ENCODE results near the gene ZBTB48.
"Not testable (repeated sequence)": the region's sequence is repeated elsewhere in the genome, so short reads cannot be mapped to it uniquely, and the experiment has no call there.

ZBTB48 gene

DNA sequence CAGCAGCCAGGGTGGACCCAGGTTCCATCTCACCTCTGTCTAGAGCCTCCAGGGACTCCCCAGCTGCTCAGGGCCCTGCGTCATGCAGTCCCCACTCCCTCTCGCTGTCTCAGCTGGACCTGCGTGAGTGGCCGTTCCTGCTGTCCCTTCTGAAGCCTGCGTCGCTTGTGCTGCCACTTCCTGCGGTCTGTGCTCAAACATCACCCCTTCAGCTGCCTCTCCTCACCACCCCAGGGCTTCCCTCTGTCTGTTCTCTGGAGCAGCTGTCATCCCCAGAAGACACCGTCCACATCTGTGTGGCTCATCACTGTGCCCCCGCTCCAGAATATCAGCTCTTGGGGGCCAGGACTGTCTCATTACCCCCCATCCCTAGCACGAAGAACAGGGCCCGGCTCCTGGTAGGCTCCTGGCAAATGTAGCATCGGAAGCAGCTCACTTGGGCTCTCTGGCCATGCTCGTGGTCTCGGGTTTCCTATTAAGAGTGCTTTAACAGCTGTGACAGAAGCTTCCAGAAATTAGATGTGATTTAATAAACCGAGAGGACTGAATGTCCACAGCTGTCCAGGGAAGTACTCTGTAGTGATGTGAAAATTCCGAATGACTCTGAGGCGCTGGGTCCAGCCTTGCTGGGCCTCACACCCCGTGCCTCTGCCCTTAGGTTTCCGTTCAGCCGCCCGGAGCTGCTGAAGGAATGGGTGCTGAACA, 48.2 kb downstream of the ZBTB48 start:
- no peak for TF ChIP-seq JUND (IDR thresholded peaks at IDR 0.05; ENCODE audit: low read depth)
- no peak for DNase-seq (ENCODE audit: low read depth in 1 of 2, low spot score in 1 of 2)
- in situ Hi-C loops (cut with HindIII; ENCODE audit: low pct_unique_long_range_greater_than_20kb, low sequenced_read_pairs) = no loop called here

DNA sequence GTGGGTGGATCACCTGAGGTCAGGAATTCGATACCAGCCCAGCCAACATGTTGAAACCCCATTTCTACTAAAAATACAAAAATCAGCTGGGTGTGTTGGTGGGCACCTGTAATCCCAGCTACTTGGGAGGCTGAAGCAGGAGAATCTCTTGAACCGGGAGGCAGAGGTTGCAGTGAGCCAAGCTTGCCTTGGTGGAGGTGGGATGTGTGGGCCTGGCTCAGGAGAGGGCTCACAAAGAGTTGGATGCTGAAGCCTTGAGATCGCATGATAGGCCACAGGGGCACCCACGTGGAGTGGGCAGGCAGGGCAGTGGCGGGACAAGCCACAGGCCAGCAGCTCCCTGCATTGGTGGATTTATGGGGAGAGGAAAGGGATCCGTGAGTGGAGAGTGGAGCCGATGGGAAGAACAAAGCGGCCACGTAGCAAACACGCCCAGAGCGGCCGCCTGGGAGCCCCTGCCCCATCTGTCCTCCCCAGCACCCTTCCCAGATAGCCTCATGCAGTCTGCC, 49.2 kb downstream of the ZBTB48 start:
- DNase-seq (ENCODE audit: low read depth in 1 of 2, low spot score in 1 of 2) = no peak
- no peak for TF ChIP-seq JUND (IDR thresholded peaks at IDR 0.05; ENCODE audit: low read depth)
- in situ Hi-C loops (cut with HindIII; ENCODE audit: low pct_unique_long_range_greater_than_20kb, low sequenced_read_pairs) = no loop called here

DNA sequence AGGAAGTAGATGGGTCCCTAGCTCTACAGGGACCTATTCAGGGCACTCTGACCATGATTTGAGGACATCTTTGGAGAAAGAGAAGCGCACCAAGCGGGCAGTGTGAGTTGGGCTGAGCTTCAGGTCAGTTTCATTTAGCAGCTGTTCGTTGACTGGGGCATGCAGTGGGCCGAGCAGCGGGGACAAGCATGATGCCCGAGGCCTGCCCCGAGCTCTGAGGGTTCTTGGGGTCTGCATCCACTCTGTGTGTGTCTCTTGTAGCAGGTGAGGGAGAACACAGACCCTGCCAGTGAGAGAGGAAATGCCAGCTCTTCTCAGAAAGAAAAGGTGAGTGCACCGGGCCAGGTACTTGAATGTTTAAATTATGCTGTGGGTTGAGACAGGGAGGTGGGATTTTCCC, 50.2 kb downstream of the ZBTB48 start:
- no peak for DNase-seq (ENCODE audit: low read depth in 1 of 2, low spot score in 1 of 2)
- no peak for TF ChIP-seq JUND (IDR thresholded peaks at IDR 0.05; ENCODE audit: low read depth)
- in situ Hi-C loops (cut with HindIII; ENCODE audit: low pct_unique_long_range_greater_than_20kb, low sequenced_read_pairs) = no loop called here

DNA sequence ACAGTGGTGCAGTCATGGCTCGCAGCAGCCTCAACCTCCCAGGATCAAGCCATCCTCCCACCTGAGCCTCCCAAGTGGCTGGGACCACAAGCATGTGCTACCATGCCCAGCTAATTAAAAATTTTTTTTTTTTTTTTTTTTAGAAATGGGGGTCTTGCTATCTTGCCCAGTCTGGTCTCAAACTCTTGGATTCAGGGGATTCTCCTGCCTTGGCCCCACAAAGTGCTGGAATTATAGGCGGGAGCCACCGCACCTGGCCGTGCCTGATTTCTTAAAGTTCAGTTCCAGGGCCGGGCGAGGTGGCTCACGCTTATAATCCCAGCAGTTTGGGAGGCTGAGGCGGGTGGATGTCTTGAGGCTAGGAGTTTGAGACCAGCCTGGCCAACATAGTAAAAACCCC, 51.3 kb downstream of the ZBTB48 start:
- in situ Hi-C loops (cut with HindIII; ENCODE audit: low pct_unique_long_range_greater_than_20kb, low sequenced_read_pairs) = no loop called here
- no peak for DNase-seq (ENCODE audit: low read depth in 1 of 2, low spot score in 1 of 2)
- no peak for TF ChIP-seq JUND (IDR thresholded peaks at IDR 0.05; ENCODE audit: low read depth)

DNA sequence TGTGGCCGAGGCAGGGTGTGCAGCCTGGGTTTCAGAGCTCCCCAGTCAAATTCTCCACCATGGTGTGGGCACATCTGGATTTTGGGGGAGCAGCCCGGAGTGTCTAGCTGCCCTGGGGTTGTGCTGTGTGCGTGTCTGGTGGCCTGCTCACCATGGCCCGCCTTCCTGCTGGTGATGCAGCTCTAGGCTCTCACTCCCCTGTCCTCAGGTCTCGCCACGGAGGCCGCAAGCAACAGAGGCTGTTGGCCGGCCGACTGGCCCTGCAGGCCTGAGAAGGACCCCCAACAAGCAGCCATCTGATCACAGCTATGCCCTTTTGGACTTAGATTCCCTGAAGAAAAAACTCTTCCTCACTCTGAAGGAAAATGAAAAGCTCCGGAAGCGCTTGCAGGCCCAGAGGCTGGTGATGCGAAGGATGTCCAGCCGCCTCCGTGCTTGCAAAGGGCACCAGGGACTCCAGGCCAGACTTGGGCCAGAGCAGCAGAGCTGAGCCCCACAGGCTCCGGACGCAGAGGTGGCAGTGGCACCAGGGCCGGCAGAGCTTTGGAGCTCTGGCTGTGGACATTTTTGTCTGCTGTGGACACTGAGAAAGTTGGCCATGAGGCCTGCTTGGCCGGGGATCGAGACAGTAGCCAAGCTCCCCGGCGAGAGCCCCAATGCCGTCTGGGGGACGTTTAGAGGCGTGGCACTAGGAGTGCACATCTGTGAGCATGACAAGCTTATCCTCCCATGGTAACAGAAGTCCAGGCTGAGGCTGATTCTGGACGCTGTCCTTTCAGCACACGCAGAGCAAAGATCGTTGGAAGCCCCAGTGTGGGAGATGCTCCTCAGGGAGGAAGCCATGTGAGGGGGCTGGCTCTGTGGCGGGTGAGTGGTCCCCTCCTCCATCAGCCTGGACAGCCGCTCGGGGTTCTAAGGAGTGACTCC, 53.1 kb downstream of the ZBTB48 start:
- no peak for DNase-seq (ENCODE audit: low read depth in 1 of 2, low spot score in 1 of 2)
- in situ Hi-C loops (cut with HindIII; ENCODE audit: low pct_unique_long_range_greater_than_20kb, low sequenced_read_pairs) = no loop called here
- no peak for TF ChIP-seq JUND (IDR thresholded peaks at IDR 0.05; ENCODE audit: low read depth)

DNA sequence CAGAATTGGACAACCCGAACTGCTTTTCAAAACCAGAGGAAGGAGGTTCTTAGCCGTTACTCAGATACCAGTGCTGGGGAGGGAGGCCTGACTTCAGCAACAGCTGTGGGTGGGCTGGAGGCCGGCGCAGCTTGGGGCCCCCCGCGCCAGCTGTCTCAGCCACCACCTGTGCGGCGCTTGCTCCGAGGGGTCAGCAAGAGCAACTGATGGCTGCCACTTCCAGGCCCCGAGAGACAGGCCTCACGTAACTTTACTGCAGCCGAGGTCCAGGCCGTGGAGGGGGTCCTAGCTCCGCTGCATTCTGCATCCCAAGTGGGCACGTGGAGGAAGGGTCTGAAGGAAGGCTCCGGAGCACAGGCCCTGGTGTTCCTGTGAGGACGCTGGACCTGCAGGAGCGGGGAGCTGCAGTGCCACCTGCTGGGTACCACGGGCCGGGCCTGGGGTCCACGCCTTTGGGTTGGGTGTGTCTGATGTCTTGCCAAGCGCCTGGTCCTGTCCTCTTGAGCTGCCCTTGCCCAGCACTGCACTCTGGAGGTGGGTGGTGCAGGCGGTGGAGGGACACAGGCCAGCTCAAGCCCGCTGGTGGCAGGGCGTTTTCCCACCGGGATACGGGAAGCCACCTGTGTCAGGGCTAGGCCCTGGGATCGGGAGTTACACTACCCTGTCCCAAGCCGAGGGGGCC, 54.7 kb downstream of the ZBTB48 start:
- no peak for TF ChIP-seq JUND (IDR thresholded peaks at IDR 0.05; ENCODE audit: low read depth)
- in situ Hi-C loops (cut with HindIII; ENCODE audit: low pct_unique_long_range_greater_than_20kb, low sequenced_read_pairs) = no loop called here
- DNase-seq (ENCODE audit: low read depth in 1 of 2, low spot score in 1 of 2) = peak; percentile 47 to 48

DNA sequence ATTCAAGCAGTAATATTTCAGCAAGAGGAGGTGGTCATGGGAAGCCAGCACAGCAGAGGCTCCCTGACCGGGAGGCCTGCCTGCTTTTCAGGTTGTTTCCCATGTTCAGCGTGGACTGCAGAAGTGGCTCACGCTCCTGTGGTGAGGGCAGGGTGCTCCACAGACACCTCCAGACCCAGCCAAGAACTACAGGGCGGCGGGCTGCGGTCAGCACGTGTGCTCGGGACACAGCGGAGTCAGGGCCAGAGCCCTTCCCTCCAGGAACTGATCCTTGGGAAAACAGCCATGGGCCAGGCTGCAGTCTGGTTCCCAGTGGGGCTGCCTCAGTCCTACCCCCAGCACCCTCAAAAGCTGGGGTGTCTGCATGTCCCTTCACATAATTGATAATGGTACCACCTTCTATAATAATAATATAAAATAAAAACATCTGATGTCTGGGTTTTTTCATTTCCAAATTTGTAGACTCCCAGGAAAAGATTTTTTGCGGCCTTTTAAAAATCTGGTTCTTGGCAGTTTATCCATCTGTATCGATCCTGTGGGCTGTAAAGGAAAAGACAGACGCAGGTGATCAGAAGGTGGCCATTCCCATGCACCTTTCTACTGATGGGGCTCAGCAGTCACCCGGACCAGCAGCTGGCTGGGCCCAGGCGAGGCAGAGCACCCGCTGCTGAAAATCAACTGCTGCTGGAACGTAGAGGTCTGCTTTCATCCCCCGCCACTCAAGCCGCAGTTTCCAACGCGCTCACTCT, 55.5 kb downstream of the ZBTB48 start:
- TF ChIP-seq JUND (IDR thresholded peaks at IDR 0.05; ENCODE audit: low read depth) = no peak
- in situ Hi-C loops (cut with HindIII; ENCODE audit: low pct_unique_long_range_greater_than_20kb, low sequenced_read_pairs) = no loop called here
- no peak for DNase-seq (ENCODE audit: low read depth in 1 of 2, low spot score in 1 of 2)

DNA sequence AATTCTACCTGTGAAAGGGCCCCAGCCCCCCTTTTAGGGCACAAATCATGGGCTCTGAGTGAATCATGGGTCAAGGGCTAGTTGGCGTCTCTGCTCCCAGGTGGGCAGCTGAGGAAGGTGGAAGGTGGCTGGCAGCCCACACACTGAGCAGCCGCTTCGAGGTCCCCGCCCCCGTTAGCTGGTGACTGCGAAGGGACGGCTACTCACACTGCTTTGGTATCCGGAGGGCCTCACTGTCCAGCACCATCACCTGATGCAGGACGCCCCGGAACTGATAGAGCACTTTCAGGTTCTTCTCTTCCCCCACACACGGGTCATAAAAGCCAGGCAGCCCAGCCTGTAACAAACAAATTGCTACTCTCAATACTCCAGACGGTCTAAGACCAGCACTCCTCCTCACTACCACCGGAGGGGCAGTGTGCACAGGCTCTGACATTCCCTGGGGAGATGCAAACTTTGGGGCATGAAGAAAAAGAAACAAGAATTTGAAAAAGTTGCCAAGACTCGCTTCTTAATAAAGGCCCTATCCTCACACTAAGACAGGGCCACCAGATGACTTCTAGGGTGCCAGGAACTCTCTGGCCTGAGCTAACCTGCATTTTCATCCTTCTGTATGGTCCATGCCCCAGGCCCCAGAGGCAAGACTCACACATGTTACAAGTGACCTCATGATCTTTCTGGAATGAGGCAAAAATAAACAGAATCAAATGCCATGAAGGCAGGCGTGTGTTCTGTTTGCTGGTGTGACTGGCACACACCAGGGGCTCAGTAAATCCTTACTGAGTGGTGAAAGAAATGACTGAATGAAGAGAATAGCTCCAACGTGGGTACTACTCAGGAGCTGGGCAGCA, 56.3 kb downstream of the ZBTB48 start:
- TF ChIP-seq JUND (IDR thresholded peaks at IDR 0.05; ENCODE audit: low read depth) = no peak
- in situ Hi-C loops (cut with HindIII; ENCODE audit: low pct_unique_long_range_greater_than_20kb, low sequenced_read_pairs) = no loop called here
- no peak for DNase-seq (ENCODE audit: low read depth in 1 of 2, low spot score in 1 of 2)

DNA sequence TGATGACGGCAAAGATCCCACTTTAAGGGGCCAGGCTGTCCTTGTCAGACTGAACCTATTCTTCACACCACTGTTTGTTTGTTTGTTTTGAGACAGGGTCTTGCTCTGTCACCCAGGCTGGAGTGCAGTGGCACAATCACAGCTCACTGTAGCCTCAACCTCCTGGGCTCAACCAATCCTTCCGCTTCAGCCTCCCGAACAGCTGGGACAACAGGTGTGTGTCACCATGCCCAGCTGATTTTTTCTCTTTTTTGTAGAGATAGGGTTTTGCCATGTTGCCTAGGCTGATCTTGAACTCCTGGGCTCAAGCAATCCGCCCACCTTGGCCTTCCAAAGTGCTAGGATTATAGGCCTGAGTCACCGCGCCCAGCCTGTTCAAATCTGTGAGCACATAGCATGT, 57.0 kb downstream of the ZBTB48 start:
- DNase-seq (ENCODE audit: low read depth in 1 of 2, low spot score in 1 of 2); in situ Hi-C loops (cut with HindIII; ENCODE audit: low pct_unique_long_range_greater_than_20kb, low sequenced_read_pairs): not testable (repeated sequence)

DNA sequence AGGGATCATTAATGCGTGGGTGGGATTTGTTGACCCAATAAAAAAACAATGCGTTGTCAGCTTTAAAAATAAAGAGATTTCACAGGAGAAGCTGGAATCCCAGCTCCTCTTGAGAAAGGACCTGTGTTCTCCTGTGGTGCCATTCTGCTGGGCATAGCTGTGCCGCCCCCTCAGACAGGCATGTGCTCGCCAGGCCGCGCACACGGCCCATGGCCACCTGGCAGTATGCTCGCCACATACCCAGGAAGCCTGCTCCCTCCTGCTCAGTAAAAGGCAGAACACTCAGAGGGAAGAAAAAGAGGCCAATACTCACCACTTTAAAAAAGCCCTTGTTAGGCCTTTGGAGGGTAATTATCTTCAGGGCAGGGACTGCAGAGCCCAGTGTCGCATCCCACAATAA, 58.0 kb downstream of the ZBTB48 start:
- in situ Hi-C loops (cut with HindIII; ENCODE audit: low pct_unique_long_range_greater_than_20kb, low sequenced_read_pairs) = no loop called here
- no peak for DNase-seq (ENCODE audit: low read depth in 1 of 2, low spot score in 1 of 2)
- no peak for TF ChIP-seq JUND (IDR thresholded peaks at IDR 0.05; ENCODE audit: low read depth)

DNA sequence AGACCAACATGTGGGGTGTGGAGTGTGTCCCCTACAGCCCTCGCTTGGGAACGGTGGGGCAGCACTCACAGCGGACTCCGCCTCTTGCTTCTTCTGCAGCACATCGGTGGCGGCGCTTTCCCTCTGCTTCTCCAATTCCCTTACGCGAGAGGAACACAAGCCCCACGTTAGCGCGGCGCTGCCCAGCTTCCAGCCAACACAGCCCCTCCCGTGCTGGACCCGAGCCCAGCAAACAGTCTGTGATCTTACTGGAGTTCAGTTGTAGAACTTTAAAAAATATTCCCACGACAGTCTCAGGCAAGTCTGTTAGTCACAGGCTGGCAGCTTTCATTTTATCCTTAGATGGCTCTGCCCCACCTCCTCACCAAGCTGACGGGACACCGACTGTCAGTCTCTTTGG, 58.4 kb downstream of the ZBTB48 start:
- TF ChIP-seq JUND (IDR thresholded peaks at IDR 0.05; ENCODE audit: low read depth) = no peak
- in situ Hi-C loops (cut with HindIII; ENCODE audit: low pct_unique_long_range_greater_than_20kb, low sequenced_read_pairs) = no loop called here
- no peak for DNase-seq (ENCODE audit: low read depth in 1 of 2, low spot score in 1 of 2)
